Mucosa of rectum (tissue), 2 donors: Measurements from ENCODE around the gene ANKMY1.
"Not testable (repeated sequence)": the region's sequence is repeated elsewhere in the genome, so short reads cannot be mapped to it uniquely, and the experiment has no call there.

Experiments used
- H3K27ac ChIP-seq, 2 donors: one replicate each; pipeline ENCODE4 v1.7.0; 2013; ENCODE audit warnings: inconsistent platforms in 2 of 2, low read depth in 2 of 2, low read length in 2 of 2
- H3K27me3 ChIP-seq, 2 donors: one replicate each; pipeline ENCODE4 v1.7.0; 2013; ENCODE audit warnings: low read length in 2 of 2; ENCODE audit not compliant: control insufficient read depth in 2 of 2, insufficient read depth in 2 of 2
- H3K36me3 ChIP-seq, 2 donors: one replicate each; pipeline ENCODE4 v1.7.0; 2013; ENCODE audit warnings: low read length in 2 of 2; ENCODE audit not compliant: control insufficient read depth in 2 of 2, insufficient read depth in 2 of 2
- H3K4me1 ChIP-seq, 2 donors: one replicate each; pipeline ENCODE4 v1.7.0; 2013; ENCODE audit warnings: low read length in 2 of 2, mild to moderate bottlenecking in 1 of 2; ENCODE audit not compliant: control insufficient read depth in 2 of 2, insufficient read depth in 2 of 2
- H3K4me3 ChIP-seq, 2 donors: one replicate each; pipeline ENCODE4 v1.7.0; 2013; ENCODE audit warnings: low read length in 2 of 2
- H3K9ac ChIP-seq, 2 donors: one replicate each; pipeline ENCODE4 v1.7.0; 2013; ENCODE audit warnings: low read length in 2 of 2, low read depth in 1 of 2, mild to moderate bottlenecking in 1 of 2
- H3K9me3 ChIP-seq, 2 donors: one replicate each; pipeline ENCODE4 v1.7.0; 2013; ENCODE audit warnings: low read length in 2 of 2; ENCODE audit not compliant: control insufficient read depth in 2 of 2
- donor health status: healthy.
- donor health status: Normal muscosa, but diverticular disease.

The ANKMY1 gene

GRCh38 chr2:240553956-240554480, 3.8 kb downstream of the ANKMY1 start:
- H3K9me3 ChIP-seq: peaks cover 0 to 2% of the 10 kb centered on the region in 2 donors
- no peak overlapping the region for H3K9ac ChIP-seq
- peaks cover 15 to 26% of the 10 kb centered on the region in 2 donors for H3K36me3 ChIP-seq
- no peak overlapping the region for H3K27ac ChIP-seq
- peaks cover 3% of the 10 kb centered on the region in 2 donors for H3K4me1 ChIP-seq
- no peak overlapping the region for H3K4me3 ChIP-seq
- no peaks in the 10 kb centered on the region for H3K27me3 ChIP-seq

GRCh38 chr2:240551811-240552210, 6.0 kb downstream of the ANKMY1 start:
- Histone ChIP-seq H3K27me3 (no peaks in the 10 kb centered on the region), H3K9me3 (peaks cover 0 to 2% of the 10 kb centered on the region in 2 donors), H3K4me3 (no peak overlapping the region), H3K4me1 (no peaks in the 10 kb centered on the region), H3K9ac (no peak overlapping the region), H3K27ac (no peak overlapping the region), H3K36me3 (peaks cover 15 to 24% of the 10 kb centered on the region in 2 donors)

DNA sequence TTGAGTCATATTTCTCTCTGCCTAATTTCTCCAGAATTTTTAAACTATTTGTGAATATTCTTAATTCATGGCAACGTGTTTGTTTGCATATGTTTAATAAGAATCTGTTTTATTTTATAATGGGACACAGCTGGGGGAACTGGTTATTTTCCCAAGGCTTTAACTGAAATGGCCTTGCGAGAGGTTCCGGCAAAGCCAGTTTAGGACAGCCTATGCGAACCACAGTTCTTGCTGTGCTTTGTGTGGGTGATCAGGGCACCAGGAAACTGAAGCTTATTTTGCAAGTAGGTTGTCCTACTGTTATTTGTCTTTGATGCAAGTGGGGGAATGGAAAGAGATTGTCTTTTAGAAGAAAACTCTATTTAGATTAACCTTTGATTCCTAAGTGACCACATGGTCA, 6.5 kb downstream of the ANKMY1 start:
- peaks cover 15 to 24% of the 10 kb centered on the region in 2 donors for H3K36me3 ChIP-seq
- no peak overlapping the region for H3K27ac ChIP-seq
- H3K9me3 ChIP-seq: peaks cover 0 to 2% of the 10 kb centered on the region in 2 donors
- no peaks in the 10 kb centered on the region for H3K27me3 ChIP-seq
- H3K4me1 ChIP-seq: no peaks in the 10 kb centered on the region
- no peak overlapping the region for H3K4me3 ChIP-seq
- no peak overlapping the region for H3K9ac ChIP-seq

DNA sequence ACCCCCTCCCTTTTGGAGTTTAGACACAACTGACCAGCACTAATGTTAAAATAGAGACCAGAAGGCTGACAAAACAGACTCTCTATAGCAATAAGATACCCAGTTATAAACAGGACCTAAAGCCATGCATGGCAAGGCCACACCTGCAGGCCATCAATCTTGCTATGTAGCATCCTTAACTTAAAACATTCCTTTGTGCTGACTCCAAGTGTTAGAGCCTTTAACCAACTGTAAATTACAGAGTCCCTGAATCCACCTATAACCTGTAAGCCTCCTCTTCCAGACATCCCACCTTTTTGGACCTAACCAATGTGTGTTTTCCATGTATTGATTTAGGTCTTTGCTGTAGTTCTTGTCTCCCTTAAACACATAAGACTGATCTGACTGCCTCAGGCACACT, 17.9 kb downstream of the ANKMY1 start:
- Histone ChIP-seq H3K9ac (no peak overlapping the region), H3K4me3 (no peak overlapping the region), H3K4me1 (no peaks in the 10 kb centered on the region), H3K27ac (no peak overlapping the region), H3K36me3 (peaks cover 14 to 30% of the 10 kb centered on the region in 2 donors), H3K9me3 (no peaks in the 10 kb centered on the region), H3K27me3 (no peaks in the 10 kb centered on the region)

GRCh38 chr2:240539101-240539500, 18.7 kb downstream of the ANKMY1 start:
- H3K4me1 ChIP-seq, H3K27me3 ChIP-seq: not testable (repeated sequence)
- peaks cover 14 to 30% of the 10 kb centered on the region in 2 donors for H3K36me3 ChIP-seq

GRCh38 chr2:240538031-240538780, 19.6 kb downstream of the ANKMY1 start:
- Histone ChIP-seq H3K9me3 (no peaks in the 10 kb centered on the region), H3K36me3 (peaks cover 14 to 32% of the 10 kb centered on the region in 2 donors), H3K27ac (no peak overlapping the region), H3K4me1 (no peaks in the 10 kb centered on the region), H3K9ac (no peak overlapping the region), H3K4me3 (no peak overlapping the region), H3K27me3 (no peaks in the 10 kb centered on the region)

More at GRCh38 chr2:240539101-240539500, 18.7 kb downstream of the ANKMY1 start:
- H3K27ac ChIP-seq, H3K9ac ChIP-seq, H3K4me3 ChIP-seq, H3K9me3 ChIP-seq: not testable (repeated sequence)

DNA sequence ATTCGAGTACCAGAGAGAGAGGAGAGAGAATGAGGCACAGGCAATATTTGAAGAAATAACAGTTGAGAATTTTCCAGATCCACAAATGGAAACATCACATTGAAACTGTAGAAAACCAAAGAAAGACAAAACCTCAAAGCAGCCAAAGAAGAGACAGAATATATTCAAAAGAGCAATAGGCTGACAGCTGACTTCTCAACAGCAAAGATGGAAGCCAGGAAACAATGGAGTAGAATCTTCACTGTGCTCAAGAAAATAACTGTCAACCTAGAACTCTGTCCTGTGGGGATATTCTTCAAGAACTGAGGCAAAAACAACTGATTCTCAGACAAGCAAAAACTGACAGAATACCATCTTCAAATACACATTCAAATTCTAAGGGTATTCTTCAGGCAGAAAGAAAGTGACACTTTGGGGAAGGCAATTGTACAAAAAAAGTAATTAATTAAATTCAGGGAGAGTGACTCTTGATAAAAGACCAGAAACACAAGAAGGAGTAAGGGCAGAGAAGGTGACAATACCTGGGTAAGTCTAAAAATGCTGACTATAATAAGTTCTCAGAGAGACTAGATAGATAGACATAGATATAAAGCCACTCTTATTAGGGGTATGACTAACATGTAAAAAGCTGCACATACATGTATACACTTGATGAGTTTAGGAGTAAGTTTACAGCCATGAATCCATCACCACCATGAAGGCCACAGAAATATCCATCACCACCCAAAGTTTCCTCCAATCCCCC, 25.6 kb downstream of the ANKMY1 start:
- peaks cover 7 to 18% of the 10 kb centered on the region in 2 donors for H3K36me3 ChIP-seq
- H3K4me3 ChIP-seq: no peak overlapping the region
- no peaks in the 10 kb centered on the region for H3K4me1 ChIP-seq
- no peaks in the 10 kb centered on the region for H3K27me3 ChIP-seq
- peaks cover 3 to 6% of the 10 kb centered on the region in 2 donors for H3K9me3 ChIP-seq
- no peak overlapping the region for H3K9ac ChIP-seq
- no peak overlapping the region for H3K27ac ChIP-seq

DNA sequence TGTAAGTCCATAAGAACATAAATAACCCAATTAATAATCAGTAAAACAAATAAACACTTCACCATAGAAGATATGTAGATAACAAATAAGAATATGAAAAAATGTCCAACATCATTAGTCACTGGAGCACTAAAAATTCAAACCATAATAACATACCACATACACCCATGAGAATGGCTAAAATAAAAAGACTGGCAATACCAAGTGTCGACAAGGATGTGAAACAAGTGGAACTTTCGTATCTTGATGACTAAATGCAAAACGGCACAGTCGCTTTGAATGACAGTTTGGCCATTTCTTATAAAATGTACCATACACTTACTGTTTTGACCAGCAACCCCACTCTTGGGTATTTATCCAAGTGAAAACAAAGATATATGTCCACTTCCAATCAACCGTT, 26.8 kb downstream of the ANKMY1 start:
- Histone ChIP-seq H3K27ac (no peak overlapping the region), H3K4me3 (no peak overlapping the region), H3K27me3 (no peaks in the 10 kb centered on the region), H3K36me3 (peaks cover 8 to 19% of the 10 kb centered on the region in 2 donors), H3K9me3 (peaks cover 6 to 11% of the 10 kb centered on the region in 2 donors), H3K9ac (no peak overlapping the region), H3K4me1 (no peaks in the 10 kb centered on the region)

DNA sequence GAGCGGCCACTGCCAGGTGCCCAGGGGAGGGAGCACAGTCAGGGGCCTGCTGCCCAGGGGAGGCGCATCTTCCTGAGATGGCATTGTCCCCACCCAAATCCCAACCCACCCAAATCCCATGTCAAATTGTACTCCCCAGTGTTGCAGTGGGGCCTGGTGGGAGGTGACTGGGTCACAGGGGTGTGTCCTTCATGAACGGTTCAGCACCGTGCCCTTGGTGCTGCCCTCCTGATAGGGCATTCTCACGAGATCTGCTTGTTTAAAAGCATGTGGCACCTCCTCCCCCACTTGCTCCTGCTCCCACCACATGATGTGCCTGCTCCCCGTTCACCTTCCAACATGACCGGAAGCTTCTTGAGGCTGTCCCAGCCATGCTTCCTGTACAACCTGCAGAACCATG, 27.6 kb downstream of the ANKMY1 start:
- no peak overlapping the region for H3K27ac ChIP-seq
- H3K36me3 ChIP-seq: peaks cover 11 to 28% of the 10 kb centered on the region in 2 donors
- no peak overlapping the region for H3K4me3 ChIP-seq
- no peaks in the 10 kb centered on the region for H3K27me3 ChIP-seq
- H3K9ac ChIP-seq: no peak overlapping the region
- no peaks in the 10 kb centered on the region for H3K4me1 ChIP-seq
- peaks cover 7 to 18% of the 10 kb centered on the region in 2 donors for H3K9me3 ChIP-seq

- peaks cover 11 to 31% of the 10 kb centered on the region in 2 donors for H3K36me3 ChIP-seq
- no peaks in the 10 kb centered on the region for H3K27me3 ChIP-seq
- no peak overlapping the region for H3K4me3 ChIP-seq
- no peak overlapping the region for H3K27ac ChIP-seq
- peaks cover 10 to 23% of the 10 kb centered on the region in 2 donors for H3K9me3 ChIP-seq
- H3K4me1 ChIP-seq: no peaks in the 10 kb centered on the region
- H3K9ac ChIP-seq: no peak overlapping the region
These were observed 28.3 kb downstream of the ANKMY1 start for GRCh38 chr2:240529344-240529999.
